Mucosa of rectum (tissue), 2 donors: ENCODE results near the gene MIOX.

Experiments
- H3K27ac ChIP-seq, 2 donors: one replicate each; pipeline ENCODE4 v1.7.0; 2013; ENCODE audit warnings: inconsistent platforms in 2 of 2, low read depth in 2 of 2, low read length in 2 of 2
- H3K27me3 ChIP-seq, 2 donors: one replicate each; pipeline ENCODE4 v1.7.0; 2013; ENCODE audit warnings: low read length in 2 of 2; ENCODE audit not compliant: control insufficient read depth in 2 of 2, insufficient read depth in 2 of 2
- H3K36me3 ChIP-seq, 2 donors: one replicate each; pipeline ENCODE4 v1.7.0; 2013; ENCODE audit warnings: low read length in 2 of 2; ENCODE audit not compliant: control insufficient read depth in 2 of 2, insufficient read depth in 2 of 2
- H3K4me1 ChIP-seq, 2 donors: one replicate each; pipeline ENCODE4 v1.7.0; 2013; ENCODE audit warnings: low read length in 2 of 2, mild to moderate bottlenecking in 1 of 2; ENCODE audit not compliant: control insufficient read depth in 2 of 2, insufficient read depth in 2 of 2
- H3K4me3 ChIP-seq, 2 donors: one replicate each; pipeline ENCODE4 v1.7.0; 2013; ENCODE audit warnings: low read length in 2 of 2
- H3K9ac ChIP-seq, 2 donors: one replicate each; pipeline ENCODE4 v1.7.0; 2013; ENCODE audit warnings: low read length in 2 of 2, low read depth in 1 of 2, mild to moderate bottlenecking in 1 of 2
- H3K9me3 ChIP-seq, 2 donors: one replicate each; pipeline ENCODE4 v1.7.0; 2013; ENCODE audit warnings: low read length in 2 of 2; ENCODE audit not compliant: control insufficient read depth in 2 of 2
- donor health status: healthy.
- donor health status: Normal muscosa, but diverticular disease.

MIOX gene

GRCh38 chr22:50465066-50465930, 21.4 kb upstream of the MIOX start:
- no peak overlapping the region for H3K4me3 ChIP-seq
- H3K9ac ChIP-seq = no peak overlapping the region
- H3K9me3 ChIP-seq = no peaks in the 10 kb centered on the region
- peaks cover 68 to 70% of the 10 kb centered on the region in 2 donors for H3K36me3 ChIP-seq
- no peaks in the 10 kb centered on the region for H3K27me3 ChIP-seq
- H3K4me1 ChIP-seq = peaks cover 15 to 17% of the 10 kb centered on the region in 2 donors
- no peak overlapping the region for H3K27ac ChIP-seq

GRCh38 chr22:50467341-50467740, 19.3 kb upstream of the MIOX start:
- Histone ChIP-seq H3K9ac (no peak overlapping the region), H3K27ac (no peak overlapping the region), H3K4me1 (peaks cover 36% of the 10 kb centered on the region in 2 donors), H3K27me3 (no peaks in the 10 kb centered on the region), H3K4me3 (no peak overlapping the region), H3K36me3 (peaks cover 48 to 53% of the 10 kb centered on the region in 2 donors), H3K9me3 (no peaks in the 10 kb centered on the region)

- peak overlapping the region in 1 of 2 donors; percentile 95 for H3K27ac ChIP-seq
- H3K9ac ChIP-seq = no peak overlapping the region
- H3K4me3 ChIP-seq = no peak overlapping the region
- H3K4me1 ChIP-seq = peaks cover 41 to 42% of the 10 kb centered on the region in 2 donors
- peaks cover 42 to 50% of the 10 kb centered on the region in 2 donors for H3K36me3 ChIP-seq
- no peaks in the 10 kb centered on the region for H3K9me3 ChIP-seq
- no peaks in the 10 kb centered on the region for H3K27me3 ChIP-seq
These were observed 18.8 kb upstream of the MIOX start for GRCh38 chr22:50467773-50468440.

GRCh38 chr22:50468626-50469025, 18.0 kb upstream of the MIOX start:
- Histone ChIP-seq H3K4me3 (no peak overlapping the region), H3K27ac (peak overlapping the region; percentile 90 to 95), H3K36me3 (peaks cover 37 to 44% of the 10 kb centered on the region in 2 donors), H3K4me1 (peaks cover 49% of the 10 kb centered on the region in 2 donors), H3K9me3 (no peaks in the 10 kb centered on the region), H3K9ac (no peak overlapping the region), H3K27me3 (no peaks in the 10 kb centered on the region)

- H3K36me3 ChIP-seq = peaks cover 26 to 35% of the 10 kb centered on the region in 2 donors
- no peaks in the 10 kb centered on the region for H3K27me3 ChIP-seq
- peak overlapping the region in 1 of 2 donors; percentile 44 for H3K4me3 ChIP-seq
- H3K27ac ChIP-seq = peak overlapping the region; percentile 90 to 95
- peaks cover 53 to 55% of the 10 kb centered on the region in 2 donors for H3K4me1 ChIP-seq
- H3K9me3 ChIP-seq = no peaks in the 10 kb centered on the region
- peak overlapping the region; percentile 55 to 63 for H3K9ac ChIP-seq
These were observed 17.0 kb upstream of the MIOX start for GRCh38 chr22:50469377-50470305.

GRCh38 chr22:50470491-50470890, 16.2 kb upstream of the MIOX start:
- Histone ChIP-seq H3K4me1 (peaks cover 57 to 58% of the 10 kb centered on the region in 2 donors), H3K27ac (peak overlapping the region; percentile 90 to 95), H3K9ac (peak overlapping the region; percentile 49 to 52), H3K27me3 (no peaks in the 10 kb centered on the region), H3K4me3 (peak overlapping the region; percentile 37 to 44), H3K9me3 (no peaks in the 10 kb centered on the region), H3K36me3 (peaks cover 19 to 26% of the 10 kb centered on the region in 2 donors)

GRCh38 chr22:50471197-50471847, 15.3 kb upstream of the MIOX start:
- Histone ChIP-seq H3K27ac (peak overlapping the region; percentile 90 to 95), H3K4me3 (no peak overlapping the region), H3K4me1 (peaks cover 58 to 59% of the 10 kb centered on the region in 2 donors), H3K27me3 (no peaks in the 10 kb centered on the region), H3K9ac (peak overlapping the region; percentile 49 to 52), H3K9me3 (no peaks in the 10 kb centered on the region), H3K36me3 (peaks cover 11 to 18% of the 10 kb centered on the region in 2 donors)

- H3K4me3 ChIP-seq = no peak overlapping the region
- H3K27ac ChIP-seq = peak overlapping the region in 1 of 2 donors; percentile 95
- H3K9ac ChIP-seq = peak overlapping the region; percentile 49 to 56
These were observed 14.7 kb upstream of the MIOX start for GRCh38 chr22:50471962-50472361.

GRCh38 chr22:50473088-50473487, 13.6 kb upstream of the MIOX start:
- H3K9ac ChIP-seq = peak overlapping the region in 1 of 2 donors; percentile 84
- H3K9me3 ChIP-seq = no peaks in the 10 kb centered on the region
- peaks cover 58 to 59% of the 10 kb centered on the region in 2 donors for H3K4me1 ChIP-seq
- no peak overlapping the region for H3K27ac ChIP-seq
- peaks cover 0 to 2% of the 10 kb centered on the region in 2 donors for H3K36me3 ChIP-seq
- H3K27me3 ChIP-seq = no peaks in the 10 kb centered on the region
- H3K4me3 ChIP-seq = peak overlapping the region; percentile 82 to 83

More at GRCh38 chr22:50471962-50472361, 14.7 kb upstream of the MIOX start:
- Histone ChIP-seq H3K36me3 (peaks cover 5 to 11% of the 10 kb centered on the region in 2 donors), H3K4me1 (peaks cover 58 to 59% of the 10 kb centered on the region in 2 donors), H3K9me3 (no peaks in the 10 kb centered on the region), H3K27me3 (no peaks in the 10 kb centered on the region)
